Prostate gland (tissue), 2 donors: Measurements from ENCODE around the gene LTBP2. TPM values are rescaled to one million over a fixed set of nuclear protein-coding genes. Genes with fewer than 3 reads are reported as not detected.

Source experiments
- DNase-seq: peaks from one replicate; pipeline ENCODE4 v3.0.0-alpha.2; 2019; ENCODE audit warnings: low spot score
- H3K27ac ChIP-seq, 2 donors: fragments of 200-600 bp; sonication (generic); 2 replicates each; pipeline ENCODE4 v1.5.1; 2017 to 2019
- H3K27me3 ChIP-seq: fragments of 200-600 bp; sonication (generic); replicated peaks from 2 replicates; pipeline ENCODE4 v1.5.1; 2019; ENCODE audit not compliant: insufficient read depth
- H3K36me3 ChIP-seq, 2 donors: fragments of 200-600 bp; sonication (generic); 1 replicate in 1 of 2; 2 replicates in 1 of 2; pipeline versions ENCODE4 v1.5.1 to v1.8.1; 2017 to 2019
- H3K4me1 ChIP-seq: fragments of 200-600 bp; sonication (generic); replicated peaks from 2 replicates; pipeline ENCODE4 v1.5.1; 2019
- H3K4me3 ChIP-seq, 2 donors: fragments of 200-600 bp; sonication (generic); 2 replicates each; pipeline ENCODE4 v1.5.1; 2017 to 2019
- H3K9me3 ChIP-seq: fragments of 200-600 bp; sonication (generic); 2 replicates; pipeline ENCODE4 v1.5.1; 2017
- POLR2A ChIP-seq: fragments of 450-650 bp; IDR thresholded peaks from one replicate; pipeline ENCODE4 v1.6.1; 2016; ENCODE audit warnings: antibody characterized with exemption, mild to moderate bottlenecking
- POLR2AphosphoS5 ChIP-seq: sonication (generic); formaldehyde crosslinking; IDR thresholded peaks from one replicate; pipeline ENCODE4 v1.6.1; 2017; ENCODE audit warnings: antibody characterized with exemption
- WGBS: methylation state at CpG from one replicate; pipeline ENCODE4 v1.1.5; 2018; 5-methylcytosine and 5-hydroxymethylcytosine counted together
- intact Hi-C: fragments of 100-400 bp; cut with DNase I; formaldehyde crosslinking; loops from one replicate; pipeline ENCODE4 v1.14.2; 2022
- total RNA-seq, 2 donors: library from RNA; depleted of rRNA; stranded (reverse); fragments of >200 nt; gene quantifications; one replicate each; pipeline ENCODE4 v1.1.0, GENCODE V29; 2016
- TF ChIP-seq, protein P1 (sequence below), 4 experiments: fragments of 200-600 bp in 2 of 4; fragments of 450-650 bp in 2 of 4; sonication (generic) in 2 of 4; IDR thresholded peaks; 1 replicate in 3 of 4; 2 replicates in 1 of 4; pipeline ENCODE4 v1.5.1; 2016 to 2019; ENCODE audit warnings: antibody characterized with exemption in 4 of 4, mild to moderate bottlenecking in 2 of 4, moderate library complexity in 2 of 4

LTBP2 gene
- total RNA-seq, 2 donors from 2014 or later, result 47.0 to 90.7 TPM

DNA sequence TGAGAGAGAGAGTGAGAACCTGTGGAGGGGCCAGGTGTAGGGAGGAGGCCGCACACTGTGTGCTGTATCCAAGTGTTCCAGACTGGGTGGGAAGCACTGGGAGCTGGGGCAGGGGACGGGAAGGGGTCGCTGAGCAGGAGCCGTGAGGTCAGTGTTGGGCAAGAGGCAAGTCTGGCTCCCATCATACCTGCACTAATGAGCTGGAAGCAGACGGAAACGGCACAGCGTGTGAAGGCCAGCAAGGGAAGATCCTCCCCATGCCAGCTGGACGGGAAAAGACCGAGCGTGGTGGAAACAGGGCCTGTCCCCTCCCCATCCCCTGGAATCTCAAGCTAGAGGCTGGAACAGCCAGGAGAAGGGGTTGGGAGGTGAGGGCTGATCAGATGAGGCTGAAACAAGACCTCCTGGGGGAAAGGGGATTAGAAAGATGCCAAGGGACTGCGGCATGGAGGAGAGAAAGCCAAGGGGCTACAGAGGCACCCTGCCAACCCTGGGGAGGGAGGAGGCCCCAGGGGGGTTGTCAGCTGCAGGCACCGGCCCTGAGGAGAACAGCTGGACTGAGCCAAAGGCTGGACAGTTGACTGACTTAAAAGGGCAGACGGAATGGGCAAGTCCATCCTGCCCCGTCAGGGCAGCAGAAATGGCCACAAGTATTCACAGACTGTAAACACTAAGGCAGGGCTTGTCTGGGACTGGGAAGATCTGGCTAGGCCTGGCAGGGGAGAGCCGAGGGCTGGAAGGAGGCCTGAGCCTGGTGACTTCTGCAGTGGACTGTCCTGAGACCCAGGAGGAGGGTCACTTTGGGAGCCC, 19.0 kb upstream of the LTBP2 start:
- WGBS, result 66% methylated on average over 15 of the region's 15 CpGs
- H3K36me3 ChIP-seq, result no peaks in the 10 kb centered on the region
- H3K9me3 ChIP-seq, result no peaks in the 10 kb centered on the region
- H3K27me3 ChIP-seq, result no peaks in the 10 kb centered on the region
- TF ChIP-seq POLR2AphosphoS5 (no peak), POLR2A (no peak)
- TF ChIP-seq, protein P1, sequence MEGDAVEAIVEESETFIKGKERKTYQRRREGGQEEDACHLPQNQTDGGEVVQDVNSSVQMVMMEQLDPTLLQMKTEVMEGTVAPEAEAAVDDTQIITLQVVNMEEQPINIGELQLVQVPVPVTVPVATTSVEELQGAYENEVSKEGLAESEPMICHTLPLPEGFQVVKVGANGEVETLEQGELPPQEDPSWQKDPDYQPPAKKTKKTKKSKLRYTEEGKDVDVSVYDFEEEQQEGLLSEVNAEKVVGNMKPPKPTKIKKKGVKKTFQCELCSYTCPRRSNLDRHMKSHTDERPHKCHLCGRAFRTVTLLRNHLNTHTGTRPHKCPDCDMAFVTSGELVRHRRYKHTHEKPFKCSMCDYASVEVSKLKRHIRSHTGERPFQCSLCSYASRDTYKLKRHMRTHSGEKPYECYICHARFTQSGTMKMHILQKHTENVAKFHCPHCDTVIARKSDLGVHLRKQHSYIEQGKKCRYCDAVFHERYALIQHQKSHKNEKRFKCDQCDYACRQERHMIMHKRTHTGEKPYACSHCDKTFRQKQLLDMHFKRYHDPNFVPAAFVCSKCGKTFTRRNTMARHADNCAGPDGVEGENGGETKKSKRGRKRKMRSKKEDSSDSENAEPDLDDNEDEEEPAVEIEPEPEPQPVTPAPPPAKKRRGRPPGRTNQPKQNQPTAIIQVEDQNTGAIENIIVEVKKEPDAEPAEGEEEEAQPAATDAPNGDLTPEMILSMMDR (IDR thresholded peaks at IDR 0.05), result no peak
- no peak for DNase-seq
- no peak overlapping the region for H3K4me3 ChIP-seq
- intact Hi-C loops, result no loop called here
- peak overlapping the region in 1 of 2 donors; percentile 2 for H3K27ac ChIP-seq
- H3K4me1 ChIP-seq, result no peaks in the 10 kb centered on the region

DNA sequence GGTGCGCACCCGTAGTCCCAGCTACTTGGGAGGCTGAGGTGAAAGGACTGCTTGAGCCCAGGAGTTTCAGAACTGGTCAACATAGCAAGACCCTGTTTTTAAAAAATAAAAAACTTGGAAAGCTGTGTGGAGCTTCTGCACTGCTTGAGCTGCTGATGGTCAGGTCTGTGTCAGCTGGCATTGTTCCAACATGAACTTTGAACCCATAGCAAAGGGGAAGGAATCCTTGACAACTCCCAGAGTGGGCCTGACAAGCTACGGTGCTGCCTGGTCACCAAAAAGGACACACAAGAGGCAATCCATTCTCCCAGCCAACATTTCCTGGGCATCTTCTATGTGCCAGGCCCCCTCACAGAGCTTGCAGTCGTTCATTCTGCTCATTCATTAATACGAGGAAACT, 16.4 kb upstream of the LTBP2 start:
- no peak overlapping the region for H3K27ac ChIP-seq
- intact Hi-C loops, result no loop called here
- DNase-seq, result no peak
- no peaks in the 10 kb centered on the region for H3K4me1 ChIP-seq
- TF ChIP-seq, protein P1 (IDR thresholded peaks at IDR 0.05), result no peak
- TF ChIP-seq POLR2AphosphoS5 (no peak), POLR2A (no peak)
- no peaks in the 10 kb centered on the region for H3K36me3 ChIP-seq
- no peaks in the 10 kb centered on the region for H3K9me3 ChIP-seq
- H3K27me3 ChIP-seq, result no peaks in the 10 kb centered on the region
- WGBS, result 81% methylated on average over 5 of the region's 5 CpGs
- no peak overlapping the region for H3K4me3 ChIP-seq

DNA sequence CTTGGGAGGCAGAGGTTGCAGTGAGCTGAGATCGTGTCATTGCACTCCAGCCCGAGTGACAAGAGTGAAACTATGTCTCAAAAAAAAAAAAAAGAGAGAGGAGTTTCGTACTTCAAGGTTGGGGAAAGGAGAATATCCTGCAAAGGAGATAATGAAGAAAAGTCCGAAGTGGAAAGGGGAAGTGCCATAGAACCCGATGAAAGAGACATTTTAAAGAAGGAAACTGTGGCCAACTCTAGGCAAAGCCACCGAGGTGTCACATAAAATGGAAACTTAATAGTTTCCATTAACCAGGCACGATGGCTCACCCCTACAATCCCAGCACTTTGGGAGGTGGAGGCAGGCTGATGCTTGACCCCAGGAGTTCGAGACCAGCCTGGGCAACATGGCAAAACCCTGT, 15.0 kb upstream of the LTBP2 start:
- DNase-seq, result no peak
- Histone ChIP-seq H3K9me3 (no peaks in the 10 kb centered on the region), H3K27me3 (no peaks in the 10 kb centered on the region), H3K4me1 (no peaks in the 10 kb centered on the region), H3K4me3 (no peak overlapping the region), H3K36me3 (no peaks in the 10 kb centered on the region), H3K27ac (no peak overlapping the region)
- intact Hi-C loops, result no loop called here
- no peak for TF ChIP-seq POLR2A
- TF ChIP-seq POLR2AphosphoS5, result no peak
- TF ChIP-seq, protein P1 (IDR thresholded peaks at IDR 0.05), result no peak
- WGBS, result 78% methylated on average over 8 of the region's 8 CpGs

DNA sequence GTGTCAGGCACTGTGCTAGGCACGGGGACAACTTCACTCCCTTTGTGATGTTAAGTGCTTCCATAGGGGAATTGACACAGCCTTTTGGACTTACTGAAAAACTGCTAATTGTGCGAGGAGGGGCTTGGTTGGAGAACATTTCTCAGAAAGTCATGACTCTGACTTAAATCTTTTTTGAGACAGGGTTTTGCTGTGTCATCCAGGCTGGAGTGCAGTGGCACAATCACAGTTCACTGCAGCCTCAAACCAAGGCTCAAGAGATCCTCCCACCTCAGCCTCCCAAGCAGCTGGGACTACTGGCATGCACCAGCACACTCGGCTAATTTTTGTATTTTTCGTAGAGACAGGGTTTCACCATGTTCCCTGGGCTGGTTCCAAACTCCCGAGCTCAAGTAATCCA, 10.2 kb upstream of the LTBP2 start:
- TF ChIP-seq, protein P1 (IDR thresholded peaks at IDR 0.05), result no peak
- TF ChIP-seq POLR2AphosphoS5 (no peak), POLR2A (no peak)
- Histone ChIP-seq H3K4me3 (no peak overlapping the region), H3K27ac (no peak overlapping the region), H3K4me1 (no peaks in the 10 kb centered on the region), H3K9me3 (no peaks in the 10 kb centered on the region), H3K36me3 (no peaks in the 10 kb centered on the region), H3K27me3 (no peaks in the 10 kb centered on the region)
- no peak for DNase-seq
- WGBS, result 95% methylated on average over 5 of the region's 5 CpGs
- intact Hi-C loops, result no loop called here

DNA sequence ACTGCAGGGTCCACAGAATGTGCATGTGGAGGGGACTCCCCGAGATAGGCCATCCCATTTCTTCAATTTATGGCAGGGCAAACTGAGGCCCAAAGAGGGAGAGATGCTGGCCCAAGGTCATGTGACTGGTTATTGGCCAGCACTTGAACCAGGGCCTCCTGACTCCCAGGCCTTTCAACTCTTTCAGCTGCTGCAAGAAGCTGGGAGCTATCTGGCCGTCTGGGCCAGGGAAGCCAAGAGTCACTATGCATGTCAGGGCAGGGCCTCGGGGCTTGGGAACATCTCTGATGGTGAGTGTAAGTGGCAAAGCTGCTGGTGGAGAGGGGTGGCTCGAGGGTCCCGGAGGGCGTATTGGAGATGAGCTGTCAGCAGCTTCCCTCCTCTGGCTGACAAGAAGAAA, 9.5 kb upstream of the LTBP2 start:
- Histone ChIP-seq H3K4me3 (no peak overlapping the region), H3K4me1 (no peaks in the 10 kb centered on the region), H3K36me3 (no peaks in the 10 kb centered on the region), H3K9me3 (no peaks in the 10 kb centered on the region), H3K27ac (no peak overlapping the region), H3K27me3 (no peaks in the 10 kb centered on the region)
- DNase-seq, result no peak
- WGBS, result 77% methylated on average over 6 of the region's 6 CpGs
- intact Hi-C loops, result no loop called here
- no peak for TF ChIP-seq POLR2A
- TF ChIP-seq POLR2AphosphoS5, result no peak
